ENCODE results near the gene GGN.
A peak's percentile ranks its signal among the peaks of the same experiment; 100 is the strongest.
"Not testable (repeated sequence)": the region's sequence is repeated elsewhere in the genome, so short reads cannot be mapped to it uniquely, and the experiment has no call there.

GGN gene

DNA sequence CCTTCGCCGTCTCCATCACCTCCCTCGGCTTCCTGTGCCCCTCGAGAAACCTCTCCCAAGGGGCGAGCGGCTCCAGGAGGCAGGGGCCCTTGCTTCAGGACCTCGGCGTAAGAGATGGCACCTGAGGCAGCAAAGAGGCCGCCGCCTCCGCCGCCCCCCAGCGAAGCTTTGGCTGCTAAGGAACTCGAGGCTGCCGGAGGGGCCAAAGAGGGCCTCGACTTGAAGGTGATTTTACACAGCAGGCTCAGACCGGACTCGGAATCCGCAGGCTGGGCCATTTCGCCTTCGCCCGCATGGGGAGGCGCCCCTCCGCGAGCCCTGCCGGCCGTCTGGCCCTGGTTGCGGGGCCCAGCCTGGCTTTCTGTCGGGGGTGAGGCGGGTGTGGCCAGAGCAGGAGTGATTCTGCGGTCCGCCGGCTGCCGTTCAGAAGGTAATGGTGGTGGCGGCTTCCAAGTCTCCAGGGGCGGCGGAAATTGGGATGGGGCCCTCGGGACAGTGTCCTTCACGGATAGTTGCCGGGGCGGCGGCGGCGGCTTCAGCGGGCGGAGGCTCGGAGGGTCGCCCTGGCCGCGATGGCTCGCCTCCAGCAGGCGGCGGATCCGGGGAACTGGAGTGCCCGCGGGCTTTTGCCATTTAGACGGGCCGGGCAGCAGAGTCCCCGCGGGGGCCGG is 1.4 kb downstream of the GGN start:
- DNase-seq = no peak

DNA sequence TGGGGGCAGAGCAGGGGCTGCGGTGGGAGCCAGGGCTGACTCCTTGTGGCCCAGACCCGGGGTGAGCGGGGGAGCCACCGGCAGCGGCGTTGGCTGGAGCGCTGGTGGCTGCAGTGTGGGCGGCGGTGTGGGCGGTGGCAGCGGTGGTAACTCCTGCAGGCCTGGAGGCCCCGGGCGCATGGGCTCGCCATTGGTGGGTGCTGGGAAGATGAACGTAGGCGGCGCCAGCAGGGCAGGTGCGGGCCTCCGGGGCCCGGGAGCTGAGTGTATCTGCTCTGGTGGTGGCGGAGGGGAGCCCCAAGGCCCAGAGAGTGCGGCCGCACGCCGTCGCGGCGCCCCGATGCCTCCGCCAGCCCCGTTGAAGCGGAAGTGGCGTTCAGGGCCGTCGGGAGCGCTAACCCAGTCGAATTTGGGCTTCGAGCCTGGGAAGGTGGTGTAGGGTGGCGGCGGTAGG is 2.0 kb downstream of the GGN start:
- no peak for DNase-seq

DNA sequence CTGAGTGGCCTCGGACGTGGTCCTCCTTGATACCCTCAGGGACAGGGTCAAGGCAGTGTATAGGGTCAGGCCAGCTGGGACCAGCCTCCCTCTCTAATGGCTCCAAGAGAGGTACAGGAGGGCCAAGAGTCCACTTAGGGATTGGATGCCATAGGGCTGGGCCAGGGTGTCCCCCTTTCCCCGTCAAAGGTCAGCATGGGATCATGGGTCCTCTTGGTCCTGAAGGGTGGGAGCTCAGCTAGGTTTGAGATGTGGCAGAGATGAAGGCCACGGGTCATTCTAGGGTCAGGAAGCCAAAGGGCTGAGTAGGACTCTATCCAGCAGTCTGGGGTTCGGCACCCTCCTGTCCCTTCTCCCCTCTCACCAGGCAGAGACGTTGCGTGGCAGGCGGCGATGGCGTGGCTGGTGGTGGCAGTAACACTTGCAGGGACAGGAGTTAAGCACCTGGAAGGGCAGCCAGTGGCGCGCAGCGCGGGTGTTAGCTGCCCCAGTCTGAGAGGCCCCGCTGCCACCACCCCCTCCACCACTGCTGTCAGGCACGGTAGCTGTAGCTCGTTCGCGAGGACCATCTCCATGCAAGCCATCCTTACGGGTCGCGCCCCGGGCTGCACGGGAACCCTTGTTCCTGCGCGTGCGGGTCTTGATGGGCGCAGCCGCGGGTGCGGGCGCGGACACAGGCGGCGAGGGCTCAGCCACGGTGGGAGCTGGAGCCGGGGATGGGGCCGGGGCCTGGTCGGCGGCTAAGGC is 2.6 kb downstream of the GGN start:
- no peak for DNase-seq

DNA sequence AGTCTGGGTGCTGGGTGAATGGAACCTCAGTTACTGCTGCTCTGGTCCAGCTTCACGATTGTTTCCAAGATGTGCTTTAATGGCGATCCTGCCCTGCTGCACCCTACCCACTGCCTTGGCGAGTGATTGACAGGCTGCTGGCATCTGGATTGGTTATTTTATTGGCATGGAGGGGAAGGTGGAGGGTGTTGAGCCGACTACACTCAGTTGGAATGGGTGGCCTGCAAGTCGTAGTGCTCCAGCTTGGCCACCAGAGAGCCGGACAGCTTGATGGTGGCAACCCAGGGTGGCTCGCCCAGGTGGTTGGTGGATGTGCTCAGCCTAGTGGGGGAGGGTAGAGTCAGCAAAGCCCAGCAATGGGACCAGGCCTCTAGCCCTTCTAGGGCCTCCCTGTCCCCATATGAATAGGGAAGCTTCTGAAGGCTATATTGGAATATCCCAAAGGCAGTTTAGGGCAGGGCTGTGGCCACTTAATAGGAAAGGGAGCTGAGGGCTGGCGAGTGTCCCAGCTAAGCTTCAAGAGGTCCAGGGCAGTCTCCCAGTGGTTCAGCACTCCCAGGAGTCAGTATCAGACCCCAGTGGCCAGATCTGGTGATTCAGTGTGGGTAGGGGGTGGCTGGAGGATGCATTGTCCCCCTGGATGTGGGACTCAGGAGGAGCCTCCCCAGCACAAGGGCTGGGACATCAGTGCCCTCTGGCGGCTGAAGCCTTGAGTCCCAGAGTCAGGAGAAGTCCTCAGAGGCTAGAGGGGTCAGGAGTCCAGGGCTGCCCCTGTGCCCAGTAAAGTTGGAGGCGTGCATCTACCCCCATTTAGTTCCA is 3.4 kb downstream of the GGN start:
- no peak for DNase-seq

DNA sequence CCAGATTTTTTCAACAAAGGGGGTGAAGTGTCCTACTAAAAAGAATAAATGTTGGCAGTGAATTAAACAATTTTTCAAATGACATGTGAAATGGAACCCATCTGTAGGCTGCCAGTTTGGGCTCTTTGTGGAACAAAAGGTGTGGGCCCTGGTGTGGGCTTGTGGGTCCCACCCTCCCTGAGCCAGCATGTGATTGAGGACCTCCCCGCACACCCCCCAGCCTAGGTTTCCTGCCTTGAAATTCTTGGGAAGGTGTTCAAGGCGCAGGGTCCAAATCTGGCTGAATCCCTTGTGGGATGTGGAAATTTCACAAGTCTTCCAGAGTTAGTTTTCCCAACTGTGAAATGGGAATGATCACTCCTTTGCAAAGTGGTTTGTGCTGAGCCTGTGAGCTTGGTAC is 4.1 kb downstream of the GGN start:
- no peak for DNase-seq

DNA sequence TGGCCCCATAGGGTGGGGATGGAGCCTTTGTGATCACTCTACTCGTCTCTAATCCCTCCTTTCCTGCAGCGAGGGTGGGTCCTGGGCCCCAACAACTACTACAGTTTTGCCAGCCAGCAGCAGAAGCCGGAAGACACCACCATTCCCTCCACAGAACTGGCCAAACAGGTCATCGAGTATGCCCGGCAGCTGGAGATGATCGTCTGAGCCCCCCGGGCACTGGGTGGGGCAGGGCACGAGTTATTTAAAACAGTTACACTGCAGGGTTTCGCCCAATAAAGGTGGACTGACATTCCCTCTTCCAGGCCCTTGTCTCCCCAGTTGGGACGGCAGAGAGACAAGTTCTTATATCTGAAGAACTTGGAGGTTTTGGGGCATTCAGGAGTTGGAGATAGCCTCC is 4.7 kb downstream of the GGN start:
- no peak for DNase-seq

DNA sequence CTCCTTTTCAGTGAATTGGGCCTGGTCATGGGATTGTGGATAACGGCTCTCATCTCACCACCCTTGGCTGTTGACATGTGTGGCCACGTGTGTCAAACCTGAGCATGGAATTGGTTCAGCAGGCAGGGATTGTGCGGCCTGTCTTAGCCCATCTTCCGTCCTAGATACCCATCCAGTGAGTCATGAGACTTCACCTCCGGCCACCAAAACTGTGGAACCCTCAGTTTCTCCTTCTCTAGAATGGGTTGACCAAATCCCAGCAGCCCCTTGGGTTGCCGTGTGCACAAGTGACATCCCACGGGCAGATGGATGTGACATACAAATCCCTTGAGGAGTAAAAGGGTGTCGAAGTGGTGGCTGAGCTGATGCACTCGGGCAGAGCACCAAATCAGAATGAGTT is 6.7 kb downstream of the GGN start:
- DNase-seq = no peak

DNA sequence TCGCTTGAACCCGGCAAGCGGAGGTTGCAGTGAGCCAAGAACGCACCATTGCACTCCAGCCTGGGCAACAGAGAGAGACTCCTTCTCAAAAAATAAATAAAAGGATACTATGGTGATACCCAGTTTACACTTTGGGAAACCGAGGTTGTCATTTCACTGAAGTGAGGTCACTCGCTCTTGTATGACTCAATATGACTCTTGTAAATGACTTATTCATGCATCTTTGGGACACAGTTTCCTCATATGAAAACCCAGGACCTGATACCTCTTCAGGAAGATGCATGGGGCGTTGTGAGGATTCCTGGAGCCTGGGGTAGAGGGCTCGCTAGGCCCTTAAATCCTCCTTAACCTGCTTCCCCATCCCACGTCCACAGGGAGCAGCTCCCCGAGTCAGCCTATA is 9.0 kb downstream of the GGN start:
- DNase-seq = no peak

DNA sequence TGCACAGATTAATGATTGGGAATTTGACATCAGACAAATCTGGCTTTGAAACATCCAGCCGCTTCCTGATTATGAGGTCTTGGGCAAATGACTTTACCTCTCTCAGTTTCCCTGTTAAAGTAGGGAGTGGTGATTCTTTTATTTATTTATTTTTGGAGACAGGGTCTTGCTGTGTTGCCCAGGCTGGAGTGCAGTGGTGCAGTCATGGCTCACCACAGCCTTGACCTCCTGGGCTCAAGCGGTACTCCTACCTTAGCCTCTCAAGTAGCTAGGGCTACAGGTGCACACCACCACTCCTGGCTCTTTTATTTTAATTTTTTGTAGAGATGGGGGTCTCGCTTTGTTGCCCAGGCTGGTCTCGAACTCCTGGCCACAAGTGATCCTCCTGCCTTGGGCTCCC is 10.8 kb downstream of the GGN start:
- DNase-seq = no peak

DNA sequence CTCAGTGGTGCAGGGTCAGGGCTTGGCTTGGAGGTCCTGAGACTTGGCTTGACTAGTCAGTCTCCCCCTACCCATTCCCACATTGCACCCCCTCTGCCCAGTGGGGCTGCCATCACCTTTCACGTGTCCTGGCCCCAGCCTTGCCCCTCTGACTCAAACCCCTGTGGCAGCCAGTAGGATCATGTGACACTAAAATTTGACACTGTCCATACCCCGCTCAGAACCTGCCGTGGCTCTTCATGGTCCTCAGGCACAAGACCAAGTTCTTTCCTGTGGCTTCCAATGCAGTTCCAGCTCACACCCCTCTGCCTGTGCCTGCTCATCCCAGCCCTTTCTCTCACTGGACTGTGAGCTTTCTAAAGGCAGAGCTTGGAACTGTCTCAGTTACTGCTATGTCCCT is 11.3 kb downstream of the GGN start:
- no peak for DNase-seq

DNA sequence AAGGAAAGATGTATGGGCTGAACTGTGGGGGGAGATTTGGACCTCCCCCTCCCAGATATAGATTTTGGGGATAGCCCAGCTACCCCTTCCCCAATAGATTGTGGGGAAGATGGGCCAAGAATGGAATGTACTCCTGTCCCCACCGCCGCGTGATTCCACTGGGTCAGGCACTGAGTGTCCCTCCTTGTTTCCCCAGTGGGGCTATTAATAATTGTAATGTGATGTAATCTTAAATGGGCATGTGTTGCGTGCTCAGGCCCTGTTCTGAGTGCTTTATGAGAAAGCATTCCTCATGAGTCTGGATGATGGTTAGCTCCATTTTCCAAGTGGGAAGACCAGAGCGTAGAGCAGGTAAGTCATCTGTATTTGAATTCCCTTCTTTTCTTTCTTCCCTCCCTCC is 12.1 kb downstream of the GGN start:
- no peak for DNase-seq

DNA sequence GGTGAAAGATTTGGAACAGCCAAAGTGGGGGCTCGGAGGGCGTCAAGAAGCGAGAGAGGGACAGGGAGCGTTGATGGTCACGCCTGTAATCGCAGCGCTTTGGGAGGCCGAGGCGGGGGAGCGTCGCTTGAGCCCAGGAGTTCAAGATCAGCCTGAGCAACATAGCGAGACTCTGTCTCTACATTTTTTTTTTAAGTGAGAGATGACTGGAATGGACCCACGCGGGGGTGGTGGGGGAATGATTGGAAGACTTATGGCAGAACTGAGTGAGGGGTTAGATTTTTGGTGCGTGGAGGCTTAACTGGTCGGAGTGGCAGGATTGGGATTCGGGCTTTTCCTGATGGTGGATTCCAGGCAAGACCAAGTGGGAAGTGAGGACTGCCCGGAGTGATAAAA is 12.7 kb downstream of the GGN start:
- DNase-seq = no peak

DNA sequence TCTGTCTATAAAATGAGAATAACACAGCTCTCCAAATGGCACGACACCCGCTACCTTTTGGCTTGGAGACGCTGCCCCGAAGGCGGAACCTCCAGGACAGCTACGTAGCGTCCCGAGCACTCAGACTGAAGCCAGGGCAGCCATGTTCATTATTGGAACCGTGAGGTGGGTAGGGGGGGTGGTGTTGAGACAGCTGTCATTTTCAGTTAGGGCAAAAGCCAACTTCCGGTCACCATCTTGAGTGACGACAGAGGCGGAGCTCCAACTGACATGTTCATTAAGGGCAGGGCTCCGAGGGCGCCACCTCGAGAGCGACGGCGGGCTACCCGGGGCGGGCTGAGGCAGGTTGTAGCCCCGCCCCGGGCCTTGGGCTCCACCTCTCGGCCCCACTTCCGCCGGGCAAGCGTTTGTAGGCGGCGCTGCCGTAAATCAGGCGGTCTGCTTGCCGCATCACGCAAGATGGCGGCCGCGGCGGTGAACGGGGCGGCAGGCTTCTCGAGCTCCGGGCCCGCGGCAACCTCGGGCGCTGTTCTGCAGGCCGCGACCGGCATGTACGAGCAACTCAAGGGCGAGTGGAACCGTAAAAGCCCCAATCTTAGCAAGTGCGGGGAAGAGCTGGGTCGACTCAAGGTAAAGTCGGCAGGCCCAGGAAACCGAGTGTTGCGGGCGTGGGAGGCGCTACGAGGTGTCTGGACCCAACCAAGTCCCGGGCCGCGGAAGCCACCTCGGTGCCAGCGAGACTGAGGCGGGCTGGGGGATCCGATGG is 13.3 kb downstream of the GGN start, which contains the start of gene PSMD8:
Gene PSMD8 (plus strand): TSS at position 240 of the 766 bp plus-strand sequence. CDS start 31 bp downstream, at position 271.
- DNase-seq = peak; percentile 96

DNA sequence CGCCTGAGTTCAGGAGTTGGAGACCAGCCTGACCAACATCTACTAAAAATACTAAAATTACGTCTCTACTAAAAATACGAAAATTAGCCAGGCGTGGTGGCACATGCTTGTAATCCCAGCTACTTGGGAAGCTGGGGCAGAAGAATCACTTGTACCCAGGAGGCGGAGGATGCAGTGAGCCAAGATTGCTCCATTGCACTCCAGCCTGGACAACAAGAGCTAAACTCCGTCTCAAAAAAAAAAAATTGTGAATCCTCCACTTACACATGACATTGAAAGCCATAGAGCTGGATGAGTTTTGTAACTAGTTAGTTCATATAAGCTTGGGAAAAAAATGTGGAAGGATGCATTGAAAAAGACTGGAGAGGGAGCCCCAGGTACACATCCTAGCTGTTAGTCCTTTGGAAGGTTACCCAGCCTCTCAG is 13.9 kb downstream of the GGN start:
- DNase-seq = no peak

DNA sequence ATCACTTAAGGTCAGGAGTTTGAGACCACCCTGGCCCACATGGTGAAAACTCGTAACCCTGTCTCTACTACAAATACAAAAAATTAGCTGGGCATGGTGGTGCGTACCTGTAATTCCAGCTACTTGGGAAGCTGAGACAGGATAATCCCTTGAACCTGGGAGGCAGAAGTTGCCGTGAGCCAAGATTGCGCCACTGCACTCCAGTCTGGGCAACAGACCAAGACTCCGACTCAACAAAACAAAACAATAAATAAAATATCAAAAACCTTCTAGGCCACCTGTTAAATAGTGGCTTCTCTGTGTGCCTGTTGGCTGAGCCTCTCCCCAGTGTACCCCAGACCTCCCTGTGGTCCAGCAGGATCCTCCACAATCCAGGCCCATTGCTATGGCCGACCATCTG is 16.8 kb downstream of the GGN start:
- DNase-seq = no peak

DNA sequence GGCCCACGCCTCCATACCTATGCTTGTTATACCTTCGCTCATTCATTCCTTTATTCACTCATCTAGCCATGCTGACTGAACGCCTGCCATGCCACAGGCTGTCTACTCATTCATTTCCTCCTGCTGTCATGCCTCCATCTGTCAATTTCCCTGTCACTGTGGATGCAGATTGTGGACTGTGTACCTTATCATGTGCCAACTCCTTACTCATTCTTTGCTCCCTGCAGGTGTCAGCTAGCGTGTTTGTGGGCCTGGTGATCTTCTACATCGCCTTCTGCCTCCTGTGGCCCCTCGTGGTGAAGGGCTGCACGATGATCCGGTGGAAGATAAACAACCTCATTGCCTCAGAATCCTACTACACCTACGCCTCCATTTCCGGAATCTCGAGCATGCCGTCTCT is 17.5 kb downstream of the GGN start:
- DNase-seq = no peak

DNA sequence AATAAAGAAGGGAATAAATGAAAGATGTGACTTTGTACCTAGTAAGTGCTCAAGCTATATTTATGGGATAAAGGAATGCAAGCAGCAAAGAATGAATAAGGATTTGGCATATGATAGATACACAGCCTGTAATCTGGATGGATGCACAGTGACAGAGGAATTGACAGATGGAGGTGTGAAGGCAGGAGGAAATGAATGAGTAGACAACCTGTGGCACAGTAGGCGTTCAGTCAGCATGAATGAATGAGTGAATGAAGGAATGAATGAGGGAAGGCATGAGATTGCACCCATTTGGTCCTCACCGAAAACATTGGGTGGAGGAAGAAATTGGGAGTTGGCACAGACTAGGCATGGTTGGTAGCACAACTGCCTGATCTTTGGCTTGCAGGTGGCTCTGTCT is 18.2 kb downstream of the GGN start:
- DNase-seq = no peak

DNA sequence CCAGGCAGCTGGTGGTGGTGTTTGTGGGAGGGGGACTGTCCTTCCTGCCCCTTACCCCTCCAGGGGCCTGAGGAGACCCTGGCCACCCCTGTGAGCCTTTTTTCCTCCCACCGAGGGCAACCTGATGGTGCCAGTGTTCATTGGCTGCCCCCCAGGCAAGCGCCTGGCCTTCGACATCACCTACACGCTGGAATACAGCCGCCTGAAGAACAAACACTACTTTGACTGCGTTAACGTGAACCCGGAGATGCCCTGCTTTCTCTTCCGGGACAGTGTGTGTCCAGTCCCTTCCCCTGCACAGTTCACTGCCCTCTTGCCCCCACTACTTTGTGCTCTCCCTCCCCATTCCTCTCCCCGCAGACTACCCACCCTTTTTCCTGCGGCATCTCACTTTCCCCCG is 20.8 kb downstream of the GGN start:
- no peak for DNase-seq

DNA sequence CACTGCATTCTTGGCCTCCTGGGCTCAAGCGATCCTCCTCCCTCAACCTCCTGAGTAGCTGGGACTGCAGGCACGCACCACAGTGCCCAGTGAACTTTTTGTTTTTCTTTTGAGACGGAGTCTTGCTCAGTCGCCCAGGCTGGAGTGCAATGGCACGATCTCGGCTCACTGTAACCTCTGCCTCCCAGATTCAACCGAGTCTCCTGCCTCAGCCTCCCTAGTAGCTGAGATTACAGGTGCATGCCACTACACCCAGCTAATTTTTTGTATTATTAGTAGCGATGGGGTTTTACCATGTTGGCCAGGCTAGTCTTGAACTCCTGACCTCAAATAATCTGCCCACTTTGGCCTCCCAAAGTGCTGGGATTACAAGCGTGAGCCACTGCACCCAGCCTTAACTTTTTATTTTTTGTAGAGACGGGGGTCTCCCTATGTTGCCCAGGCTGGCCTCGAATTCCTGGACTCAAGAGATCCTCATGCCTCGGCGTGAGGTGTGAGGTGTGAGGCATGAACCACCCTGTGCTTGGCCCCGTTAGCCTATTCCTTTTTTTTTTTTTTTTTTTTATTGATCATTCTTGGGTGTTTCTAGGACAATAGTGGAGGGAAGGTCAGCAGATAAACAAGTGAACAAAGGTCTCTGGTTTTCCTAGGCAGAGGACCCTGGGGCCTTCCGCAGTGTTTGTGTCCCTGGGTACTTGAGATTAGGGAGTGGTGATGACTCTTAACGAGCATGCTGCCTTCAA is 24.7 kb downstream of the GGN start:
- not testable (repeated sequence) for DNase-seq

DNA sequence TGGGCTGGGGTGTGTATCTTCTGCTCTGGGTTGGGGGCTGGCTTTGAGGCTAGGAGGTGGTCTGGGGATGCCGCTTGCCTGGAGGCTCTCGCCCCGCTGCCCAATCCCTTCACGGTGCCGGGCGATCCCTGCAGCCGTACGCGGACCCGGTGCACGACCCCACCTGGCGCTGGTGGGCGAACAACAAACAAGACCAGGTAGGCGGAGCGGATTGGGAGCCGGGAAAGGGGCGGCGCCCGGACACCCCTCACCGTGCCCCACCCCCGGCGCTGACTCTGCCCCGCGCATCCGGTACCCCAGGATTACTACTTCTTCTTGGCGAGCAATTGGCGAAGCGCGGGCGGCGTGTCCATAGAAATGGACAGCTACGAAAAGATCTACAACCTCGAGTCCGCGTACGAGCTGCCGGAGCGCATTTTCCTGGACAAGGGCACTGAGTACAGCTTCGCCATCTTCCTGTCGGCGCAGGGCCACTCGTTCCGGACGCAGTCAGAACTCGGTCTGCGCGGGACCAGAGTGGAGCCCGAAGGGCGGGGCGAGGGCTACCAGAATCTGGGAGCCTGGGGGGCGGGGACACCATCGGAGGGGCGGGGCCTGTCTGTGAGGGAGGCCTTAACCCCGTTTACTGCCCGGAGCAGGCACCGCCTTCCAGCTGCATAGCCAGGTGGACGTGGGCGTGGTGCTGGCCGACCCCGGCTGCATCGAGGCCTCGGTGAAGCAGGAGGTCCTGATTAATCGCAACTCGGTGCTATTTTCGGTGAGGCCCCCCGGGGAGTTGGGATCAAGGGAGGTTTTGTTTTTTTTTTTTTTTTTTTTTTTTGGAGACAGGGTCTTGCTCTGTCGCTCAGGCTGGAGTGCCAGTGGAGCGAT is 25.5 kb downstream of the GGN start:
- peak; percentile 41 for DNase-seq

DNA sequence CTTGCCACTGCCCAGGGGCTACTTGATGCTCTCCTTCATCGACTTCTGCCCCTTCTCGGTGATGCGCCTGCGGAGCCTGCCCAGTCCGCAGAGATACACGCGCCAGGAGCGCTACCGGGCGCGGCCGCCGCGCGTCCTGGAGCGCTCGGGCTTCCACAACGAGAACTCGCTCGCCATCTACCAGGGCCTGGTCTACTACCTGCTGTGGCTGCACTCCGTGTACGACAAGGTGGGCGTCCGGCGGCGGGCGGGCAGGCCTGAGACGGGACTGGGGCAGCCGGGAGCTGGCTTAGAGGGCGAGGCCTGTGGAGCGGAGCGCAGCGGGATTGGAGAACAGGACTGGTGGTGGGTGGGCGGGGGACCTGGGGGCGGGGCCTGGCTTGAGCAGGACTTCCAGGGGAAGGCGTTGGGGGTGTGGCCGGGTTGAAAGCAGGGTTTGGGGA is 26.2 kb downstream of the GGN start:
- peak; percentile 49 for DNase-seq
